Retinal pigment epithelial cell (primary cell): Measurements from ENCODE around the gene ZC3H18.

Source experiments
- DNase-seq: peaks from one replicate; pipeline ENCODE4 v3.0.0-alpha.2; 2010; ENCODE audit warnings: low read depth
- H3K4me3 ChIP-seq: 2 replicates; pipeline ENCODE4 v1.5.1; 2011; ENCODE audit warnings: mild to moderate bottlenecking, low read length, control low read depth, moderate library complexity
- TF ChIP-seq, protein P1 (sequence below): conservative IDR thresholded peaks from 2 replicates; pipeline ENCODE4 v1.5.1; 2011; ENCODE audit warnings: low read depth, low read length, control low read depth, inconsistent platforms

ZC3H18 gene

GRCh38 chr16:88656291-88656980 is 86.2 kb downstream of the ZC3H18 start:
- TF ChIP-seq, protein P1, sequence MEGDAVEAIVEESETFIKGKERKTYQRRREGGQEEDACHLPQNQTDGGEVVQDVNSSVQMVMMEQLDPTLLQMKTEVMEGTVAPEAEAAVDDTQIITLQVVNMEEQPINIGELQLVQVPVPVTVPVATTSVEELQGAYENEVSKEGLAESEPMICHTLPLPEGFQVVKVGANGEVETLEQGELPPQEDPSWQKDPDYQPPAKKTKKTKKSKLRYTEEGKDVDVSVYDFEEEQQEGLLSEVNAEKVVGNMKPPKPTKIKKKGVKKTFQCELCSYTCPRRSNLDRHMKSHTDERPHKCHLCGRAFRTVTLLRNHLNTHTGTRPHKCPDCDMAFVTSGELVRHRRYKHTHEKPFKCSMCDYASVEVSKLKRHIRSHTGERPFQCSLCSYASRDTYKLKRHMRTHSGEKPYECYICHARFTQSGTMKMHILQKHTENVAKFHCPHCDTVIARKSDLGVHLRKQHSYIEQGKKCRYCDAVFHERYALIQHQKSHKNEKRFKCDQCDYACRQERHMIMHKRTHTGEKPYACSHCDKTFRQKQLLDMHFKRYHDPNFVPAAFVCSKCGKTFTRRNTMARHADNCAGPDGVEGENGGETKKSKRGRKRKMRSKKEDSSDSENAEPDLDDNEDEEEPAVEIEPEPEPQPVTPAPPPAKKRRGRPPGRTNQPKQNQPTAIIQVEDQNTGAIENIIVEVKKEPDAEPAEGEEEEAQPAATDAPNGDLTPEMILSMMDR = no peak
- DNase-seq = no peak
- no peak overlapping the region for H3K4me3 ChIP-seq

GRCh38 chr16:88657371-88657770 is 87.2 kb downstream of the ZC3H18 start:
- DNase-seq = no peak
- TF ChIP-seq, protein P1 = no peak
- H3K4me3 ChIP-seq = no peak overlapping the region

DNA sequence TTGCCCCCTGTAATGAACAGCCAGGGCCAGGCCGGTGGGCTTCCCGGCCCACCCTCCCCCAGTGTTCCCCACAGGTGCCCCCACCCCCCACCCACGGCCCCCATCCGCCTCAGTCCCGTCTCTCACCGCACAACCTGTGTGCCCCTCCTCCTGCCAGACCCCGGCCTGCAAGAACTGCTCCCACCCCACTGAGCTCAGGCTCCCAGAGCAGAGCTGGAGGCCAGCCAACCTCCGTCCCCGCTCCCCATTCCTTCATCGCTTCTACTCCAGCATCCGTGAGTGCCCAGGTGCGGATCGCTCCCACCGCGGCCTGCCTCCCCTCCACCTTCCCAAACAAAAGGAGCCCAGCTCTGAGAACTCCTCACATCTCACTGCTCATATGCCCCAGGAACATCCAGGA is 88.5 kb downstream of the ZC3H18 start:
- no peak overlapping the region for H3K4me3 ChIP-seq
- TF ChIP-seq, protein P1 = no peak
- DNase-seq = no peak

- TF ChIP-seq, protein P1 = no peak
- H3K4me3 ChIP-seq = no peak overlapping the region
These were observed 89.0 kb downstream of the ZC3H18 start for GRCh38 chr16:88659160-88659559.

DNA sequence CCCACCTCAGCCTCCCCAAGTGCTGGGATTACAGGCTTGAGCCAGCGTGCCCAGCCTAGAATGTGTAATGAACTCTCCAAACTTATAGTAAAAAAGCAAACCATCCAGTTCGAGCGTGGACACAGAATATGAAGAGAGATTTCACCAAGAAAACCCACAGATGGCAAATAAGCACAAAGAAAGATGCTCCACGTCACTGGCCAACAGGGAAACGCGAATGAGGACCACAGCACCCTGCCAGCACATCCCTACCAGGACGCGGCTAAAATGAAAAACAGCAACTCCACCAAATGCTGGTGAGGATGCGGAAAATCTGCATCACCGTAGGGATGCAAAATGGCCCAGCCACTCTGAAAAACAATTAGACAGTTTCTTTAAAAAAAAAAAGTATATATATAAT is 91.3 kb downstream of the ZC3H18 start:
- DNase-seq = no peak
- H3K4me3 ChIP-seq = peak overlapping the region; percentile 87
- TF ChIP-seq, protein P1 = no peak

More at GRCh38 chr16:88659160-88659559, 89.0 kb downstream of the ZC3H18 start:
- no peak for DNase-seq

GRCh38 chr16:88662222-88662842 is 92.1 kb downstream of the ZC3H18 start:
- peak overlapping the region; percentile 87 for H3K4me3 ChIP-seq
- no peak for DNase-seq
- TF ChIP-seq, protein P1 = no peak

DNA sequence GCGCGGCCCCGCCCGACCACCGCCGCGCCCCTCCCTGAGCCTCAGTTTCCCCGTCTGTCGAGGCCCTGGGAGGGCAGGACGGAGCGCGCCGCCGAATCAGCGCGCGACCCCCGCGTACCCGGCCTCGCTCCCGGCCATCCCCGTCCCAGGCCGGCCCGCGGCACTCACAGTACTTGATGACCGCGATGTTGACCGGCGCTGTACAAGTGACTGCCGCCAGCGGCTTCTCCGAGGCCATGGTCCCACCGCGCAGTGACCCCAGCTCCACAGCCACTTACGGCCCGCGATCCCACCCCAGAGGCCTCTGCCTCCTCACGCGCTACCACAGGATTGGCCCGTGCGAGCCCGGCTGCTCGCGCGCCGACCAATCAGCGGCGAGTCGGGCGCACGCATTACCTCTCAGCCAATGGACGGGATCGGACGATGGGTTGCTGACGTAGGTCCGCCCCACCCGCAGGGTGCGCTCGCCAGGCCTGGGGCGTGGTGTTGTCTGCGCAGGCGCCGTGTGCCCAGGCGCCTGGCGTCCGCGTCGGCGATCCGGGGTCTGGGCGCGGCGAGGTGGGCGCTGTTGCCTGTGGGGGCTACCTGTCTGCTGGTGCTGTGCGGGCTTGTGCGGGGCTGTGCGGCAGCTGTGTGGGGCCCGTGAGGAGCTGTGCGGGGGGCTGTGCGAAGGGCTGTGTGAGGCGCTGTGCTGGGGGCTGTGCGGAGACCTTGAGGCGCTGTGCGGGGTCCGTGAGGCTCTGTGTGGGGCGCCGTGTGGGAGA is 92.8 kb downstream of the ZC3H18 start, which contains the start of gene MVD:
Gene MVD, minus strand, starts transcription at position 249 of the 764 bp plus-strand sequence. Its CDS starts 11 bp downstream, at position 238.
- TF ChIP-seq, protein P1 = no peak
- peak within 1 kb of the TSS; percentile 87 for H3K4me3 ChIP-seq
- peak; percentile 94 for DNase-seq
